NCI-H2081 treated with DMSO at 0.1 percent for 48 hours (cell line): Measurements from ENCODE around the gene PMEPA1.

ENCODE experiments used
- DNase-seq: peaks from one replicate; lab custom pipeline; 2025; lab: John Stamatoyannopoulos, UW

The PMEPA1 gene

GRCh38 chr20:57711826-57712225, 2.0 kb upstream of the PMEPA1 start:
- DNase-seq, result no peak

- no peak for DNase-seq
Observed at GRCh38 chr20:57711311-57711712, 1.5 kb upstream of the PMEPA1 start.

- DNase-seq, result no peak
Observed at GRCh38 chr20:57710841-57711240, 1.0 kb upstream of the PMEPA1 start.

- DNase-seq, result no peak
Observed at GRCh38 chr20:57708694-57709673, 831 bp downstream of the PMEPA1 start.

- DNase-seq, result no peak
Observed at GRCh38 chr20:57707849-57708693, 1.7 kb downstream of the PMEPA1 start.

GRCh38 chr20:57707320-57707719, 2.5 kb downstream of the PMEPA1 start:
- DNase-seq, result no peak

- no peak for DNase-seq
Observed at GRCh38 chr20:57705127-57705899, 4.5 kb downstream of the PMEPA1 start.

- DNase-seq, result no peak
Observed at GRCh38 chr20:57704245-57704644, 5.6 kb downstream of the PMEPA1 start.

- DNase-seq, result no peak
Observed at GRCh38 chr20:57703013-57703412, 6.8 kb downstream of the PMEPA1 start.

GRCh38 chr20:57702521-57702920, 7.3 kb downstream of the PMEPA1 start:
- no peak for DNase-seq

- DNase-seq, result no peak
Observed at GRCh38 chr20:57702091-57702490, 7.7 kb downstream of the PMEPA1 start.

- DNase-seq, result no peak
Observed at GRCh38 chr20:57701651-57702050, 8.2 kb downstream of the PMEPA1 start.

- DNase-seq, result no peak
Observed at GRCh38 chr20:57701090-57701489, 8.7 kb downstream of the PMEPA1 start.

- DNase-seq, result no peak
Observed at GRCh38 chr20:57699395-57699794, 10.4 kb downstream of the PMEPA1 start.

GRCh38 chr20:57698867-57699275, 10.9 kb downstream of the PMEPA1 start:
- DNase-seq, result no peak

GRCh38 chr20:57698116-57698866, 11.5 kb downstream of the PMEPA1 start:
- DNase-seq, result no peak

GRCh38 chr20:57697543-57697942, 12.3 kb downstream of the PMEPA1 start:
- no peak for DNase-seq

- DNase-seq, result no peak
Observed at GRCh38 chr20:57696401-57696961, 13.3 kb downstream of the PMEPA1 start.

GRCh38 chr20:57695940-57696339, 13.9 kb downstream of the PMEPA1 start:
- DNase-seq, result no peak

- DNase-seq, result no peak
Observed at GRCh38 chr20:57695012-57695411, 14.8 kb downstream of the PMEPA1 start.

GRCh38 chr20:57694481-57694880, 15.3 kb downstream of the PMEPA1 start:
- DNase-seq, result no peak
